Mesendoderm (in vitro differentiated cells): ENCODE data around the gene XRCC5.

ENCODE experiments used
- DNase-seq: peaks from one replicate; pipeline ENCODE4 v3.0.0; 2013
- H2AK5ac ChIP-seq: 2 replicates; pipeline ENCODE4 v1.6.1; 2013; ENCODE audit warnings: low read length, inconsistent platforms
- H2BK120ac ChIP-seq: 2 replicates; pipeline ENCODE4 v1.6.1; 2013; ENCODE audit warnings: low read depth, mild to moderate bottlenecking, low read length, moderate library complexity, mixed read lengths
- H2BK15ac ChIP-seq: replicated peaks from 2 replicates; pipeline ENCODE4 v1.6.1; 2013; ENCODE audit warnings: low read depth, mild to moderate bottlenecking, moderate library complexity
- H2BK5ac ChIP-seq: 2 replicates; pipeline ENCODE4 v1.6.1; 2013; ENCODE audit warnings: low read length, inconsistent platforms
- H3K18ac ChIP-seq: 2 replicates; pipeline ENCODE4 v1.6.1; 2013; ENCODE audit warnings: mild to moderate bottlenecking, low read length, mixed read lengths
- H3K23ac ChIP-seq: one replicate; pipeline ENCODE4 v1.6.1; 2013; ENCODE audit warnings: low read length
- H3K27ac ChIP-seq: 2 replicates; pipeline ENCODE4 v1.5.1; 2013; ENCODE audit warnings: low read depth, mild to moderate bottlenecking, inconsistent platforms, low read length, moderate library complexity
- H3K27me3 ChIP-seq: 2 replicates; pipeline ENCODE4 v1.6.1; 2013; ENCODE audit warnings: low read length, control low read depth, mild to moderate bottlenecking, inconsistent platforms; ENCODE audit not compliant: insufficient read depth, poor library complexity
- H3K36me3 ChIP-seq: 2 replicates; pipeline ENCODE4 v1.6.1; 2013; ENCODE audit warnings: low read length, inconsistent platforms; ENCODE audit not compliant: control insufficient read depth, insufficient read depth
- H3K4ac ChIP-seq: one replicate; pipeline ENCODE4 v1.6.1; 2013; ENCODE audit warnings: low read depth, mild to moderate bottlenecking, low read length, moderate library complexity
- H3K4me1 ChIP-seq: 2 replicates; pipeline ENCODE4 v1.6.1; 2013; ENCODE audit warnings: low read depth, low read length, inconsistent platforms; ENCODE audit not compliant: control insufficient read depth
- H3K4me2 ChIP-seq: 2 replicates; pipeline ENCODE4 v1.6.1; 2013; ENCODE audit warnings: low read length
- H3K4me3 ChIP-seq: 2 replicates; pipeline ENCODE4 v1.5.1; 2013; ENCODE audit warnings: mild to moderate bottlenecking, low read length
- H3K56ac ChIP-seq: one replicate; pipeline ENCODE4 v1.6.1; 2013; ENCODE audit warnings: low read length
- H3K79me1 ChIP-seq: 2 replicates; pipeline ENCODE4 v1.6.1; 2013; ENCODE audit warnings: low read length, inconsistent platforms
- H3K79me2 ChIP-seq: 2 replicates; pipeline ENCODE4 v1.6.1; 2013; ENCODE audit warnings: mild to moderate bottlenecking, low read length; ENCODE audit not compliant: control insufficient read depth, insufficient read depth
- H3K9ac ChIP-seq: 2 replicates; pipeline ENCODE4 v1.6.1; 2013; ENCODE audit warnings: low read length, inconsistent platforms
- H4K5ac ChIP-seq: one replicate; pipeline ENCODE4 v1.6.1; 2013; ENCODE audit warnings: low read length
- H4K8ac ChIP-seq: one replicate; pipeline ENCODE4 v1.6.1; 2013; ENCODE audit warnings: low read depth, mild to moderate bottlenecking, control low read depth, low read length, moderate library complexity
- WGBS: extraction: QIAGEN DNeasy Blood & Tissue Kit; methylation state at CpG from one replicate; pipeline ENCODE4 v1.1.7; 2013; ENCODE audit warnings: low lambda C conversion rate, missing lambda C conversion rate; ENCODE audit not compliant: insufficient coverage; ENCODE audit errors: extremely low coverage; 5-methylcytosine and 5-hydroxymethylcytosine counted together

Gene XRCC5

GRCh38 chr2:216192931-216193330 is 83.8 kb downstream of the XRCC5 start:
- Histone ChIP-seq H3K23ac (no peak overlapping the region), H3K4me1 (peaks cover under 1% of the 10 kb centered on the region), H3K9ac (no peak overlapping the region), H2BK5ac (no peak overlapping the region), H3K4ac (no peak overlapping the region), H3K27me3 (no peaks in the 10 kb centered on the region), H4K8ac (no peak overlapping the region), H2AK5ac (no peak overlapping the region), H3K56ac (no peak overlapping the region), H3K36me3 (peaks cover 8% of the 10 kb centered on the region), H3K79me1 (peaks cover 6% of the 10 kb centered on the region), H3K18ac (no peak overlapping the region), H3K27ac (no peak overlapping the region), H3K79me2 (peaks cover 6% of the 10 kb centered on the region), H2BK120ac (no peak overlapping the region), H3K4me3 (no peak overlapping the region), H3K4me2 (no peak overlapping the region), H4K5ac (no peak overlapping the region), H2BK15ac (no peak overlapping the region)
- WGBS: no CpG with 5 or more reads among the region's 3 CpGs
- DNase-seq: no peak

GRCh38 chr2:216194013-216194412 is 84.9 kb downstream of the XRCC5 start:
- H3K27ac ChIP-seq: no peak overlapping the region
- no peaks in the 10 kb centered on the region for H3K27me3 ChIP-seq
- H3K4me1 ChIP-seq: no peaks in the 10 kb centered on the region
- no peak overlapping the region for H2BK5ac ChIP-seq
- peaks cover 8% of the 10 kb centered on the region for H3K79me1 ChIP-seq
- H4K5ac ChIP-seq: no peak overlapping the region
- no peak overlapping the region for H3K23ac ChIP-seq
- H2AK5ac ChIP-seq: no peak overlapping the region
- no peak overlapping the region for H3K18ac ChIP-seq
- H4K8ac ChIP-seq: no peak overlapping the region
- peaks cover 4% of the 10 kb centered on the region for H3K79me2 ChIP-seq
- H3K4me3 ChIP-seq: no peak overlapping the region
- H2BK120ac ChIP-seq: no peak overlapping the region
- no peak overlapping the region for H3K56ac ChIP-seq
- no peak overlapping the region for H3K9ac ChIP-seq
- no peak for DNase-seq
- H3K36me3 ChIP-seq: peaks cover 11% of the 10 kb centered on the region
- H3K4me2 ChIP-seq: no peak overlapping the region
- H2BK15ac ChIP-seq: no peak overlapping the region
- no CpG with 5 or more reads among the region's 3 CpGs for WGBS
- H3K4ac ChIP-seq: no peak overlapping the region

GRCh38 chr2:216194561-216194960 is 85.4 kb downstream of the XRCC5 start:
- H3K4me2 ChIP-seq: no peak overlapping the region
- H3K27ac ChIP-seq: no peak overlapping the region
- no peaks in the 10 kb centered on the region for H3K4me1 ChIP-seq
- no peak overlapping the region for H2AK5ac ChIP-seq
- H3K4me3 ChIP-seq: no peak overlapping the region
- peaks cover 6% of the 10 kb centered on the region for H3K79me1 ChIP-seq
- no peak overlapping the region for H3K9ac ChIP-seq
- WGBS: no CpG with 5 or more reads among the region's 4 CpGs
- H2BK5ac ChIP-seq: no peak overlapping the region
- DNase-seq: no peak
- H3K56ac ChIP-seq: no peak overlapping the region
- no peak overlapping the region for H4K8ac ChIP-seq
- H2BK120ac ChIP-seq: no peak overlapping the region
- no peak overlapping the region for H3K4ac ChIP-seq
- H3K79me2 ChIP-seq: peaks cover under 1% of the 10 kb centered on the region
- H3K23ac ChIP-seq: no peak overlapping the region
- no peak overlapping the region for H3K18ac ChIP-seq
- H3K36me3 ChIP-seq: peaks cover 11% of the 10 kb centered on the region
- no peak overlapping the region for H4K5ac ChIP-seq
- no peak overlapping the region for H2BK15ac ChIP-seq
- H3K27me3 ChIP-seq: no peaks in the 10 kb centered on the region

- H3K23ac ChIP-seq: no peak overlapping the region
- WGBS: no CpG with 5 or more reads among the region's 4 CpGs
- no peak for DNase-seq
- no peak overlapping the region for H4K8ac ChIP-seq
- no peak overlapping the region for H3K9ac ChIP-seq
- H3K4me1 ChIP-seq: no peaks in the 10 kb centered on the region
- no peak overlapping the region for H3K56ac ChIP-seq
- H3K4me3 ChIP-seq: no peak overlapping the region
- peaks cover 12% of the 10 kb centered on the region for H3K36me3 ChIP-seq
- H3K79me1 ChIP-seq: peaks cover 6% of the 10 kb centered on the region
- H3K18ac ChIP-seq: no peak overlapping the region
- no peaks in the 10 kb centered on the region for H3K79me2 ChIP-seq
- no peak overlapping the region for H2BK120ac ChIP-seq
- H3K27me3 ChIP-seq: no peaks in the 10 kb centered on the region
- H2AK5ac ChIP-seq: no peak overlapping the region
- H4K5ac ChIP-seq: no peak overlapping the region
- H2BK5ac ChIP-seq: no peak overlapping the region
- no peak overlapping the region for H2BK15ac ChIP-seq
- no peak overlapping the region for H3K27ac ChIP-seq
- H3K4ac ChIP-seq: no peak overlapping the region
- no peak overlapping the region for H3K4me2 ChIP-seq
Measured at GRCh38 chr2:216195565-216196029, 86.4 kb downstream of the XRCC5 start.

GRCh38 chr2:216201692-216202306 is 92.7 kb downstream of the XRCC5 start:
- peaks cover 26% of the 10 kb centered on the region for H3K36me3 ChIP-seq
- no peak overlapping the region for H3K4ac ChIP-seq
- WGBS: no CpG with 5 or more reads among the region's 3 CpGs
- no peak overlapping the region for H3K56ac ChIP-seq
- no peak overlapping the region for H2AK5ac ChIP-seq
- no peak overlapping the region for H3K9ac ChIP-seq
- H3K4me3 ChIP-seq: no peak overlapping the region
- H2BK120ac ChIP-seq: no peak overlapping the region
- H2BK5ac ChIP-seq: no peak overlapping the region
- no peak overlapping the region for H3K27ac ChIP-seq
- H3K23ac ChIP-seq: no peak overlapping the region
- H2BK15ac ChIP-seq: no peak overlapping the region
- DNase-seq: no peak
- H4K8ac ChIP-seq: no peak overlapping the region
- no peaks in the 10 kb centered on the region for H3K4me1 ChIP-seq
- H3K27me3 ChIP-seq: no peaks in the 10 kb centered on the region
- no peak overlapping the region for H4K5ac ChIP-seq
- H3K79me1 ChIP-seq: peaks cover 6% of the 10 kb centered on the region
- H3K18ac ChIP-seq: no peak overlapping the region
- no peaks in the 10 kb centered on the region for H3K79me2 ChIP-seq
- no peak overlapping the region for H3K4me2 ChIP-seq
